Myocyte (in vitro differentiated cells): ENCODE results near the gene ASIC2. TPM values are rescaled to one million over a fixed set of nuclear protein-coding genes. Genes with fewer than 3 reads are reported as not detected.

Experiments
- DNase-seq: peaks from one replicate; pipeline ENCODE4 v3.0.0-alpha.2; 2012; ENCODE audit warnings: low read depth
- total RNA-seq: library from RNA; depleted of rRNA; stranded (reverse); fragments of >200 nt; gene quantifications from 2 replicates; pipeline ENCODE4 v1.2.3, GENCODE V29; 2014

Gene ASIC2
- total RNA-seq, 1 donor from 2014 or later: 0.13 TPM

GRCh38 chr17:33205552-33205951, 87.5 kb downstream of the ASIC2 start:
- DNase-seq: no peak

- no peak for DNase-seq
Observed at GRCh38 chr17:33204701-33205100, 88.4 kb downstream of the ASIC2 start.

- DNase-seq: no peak
Observed at GRCh38 chr17:33204156-33204555, 88.9 kb downstream of the ASIC2 start.

GRCh38 chr17:33202796-33203495, 90.1 kb downstream of the ASIC2 start:
- DNase-seq: no peak

- no peak for DNase-seq
Observed at GRCh38 chr17:33202021-33202420, 91.1 kb downstream of the ASIC2 start.

- no peak for DNase-seq
Observed at GRCh38 chr17:33201283-33201682, 91.8 kb downstream of the ASIC2 start.

GRCh38 chr17:33200587-33200986, 92.5 kb downstream of the ASIC2 start:
- DNase-seq: no peak

GRCh38 chr17:33199571-33200510, 93.3 kb downstream of the ASIC2 start:
- DNase-seq: peak; percentile 9

- DNase-seq: no peak
Observed at GRCh38 chr17:33198954-33199353, 94.1 kb downstream of the ASIC2 start.

- DNase-seq: no peak
Observed at GRCh38 chr17:33197342-33197741, 95.8 kb downstream of the ASIC2 start.

- DNase-seq: no peak
Observed at GRCh38 chr17:33196883-33197282, 96.2 kb downstream of the ASIC2 start.

GRCh38 chr17:33192951-33193911, 99.9 kb downstream of the ASIC2 start:
- DNase-seq: peak; percentile 3

GRCh38 chr17:33183487-33184026, 109.5 kb downstream of the ASIC2 start:
- no peak for DNase-seq

GRCh38 chr17:33179151-33179550, 113.9 kb downstream of the ASIC2 start:
- DNase-seq: no peak

GRCh38 chr17:33178681-33179080, 114.4 kb downstream of the ASIC2 start:
- DNase-seq: no peak

- DNase-seq: no peak
Observed at GRCh38 chr17:33175562-33175961, 117.5 kb downstream of the ASIC2 start.

GRCh38 chr17:33171931-33172330, 121.2 kb downstream of the ASIC2 start:
- no peak for DNase-seq

GRCh38 chr17:33169580-33170285, 123.4 kb downstream of the ASIC2 start:
- no peak for DNase-seq

GRCh38 chr17:33167736-33168135, 125.4 kb downstream of the ASIC2 start:
- no peak for DNase-seq

- DNase-seq: no peak
Observed at GRCh38 chr17:33166472-33166871, 126.6 kb downstream of the ASIC2 start.
